WTC11 (cell line): ENCODE results near the gene ACBD5. TPM values are rescaled to one million over a fixed set of nuclear protein-coding genes. Genes with fewer than 3 reads are reported as not detected.

Source experiments
- ATAC-seq: fragments of 200-7000 bp; cut with Tn5 transposase; 2 replicates; pipeline ENCODE4 v1.10.0; 2021; ENCODE audit warnings: mild to moderate bottlenecking, moderate library complexity
- CTCF ChIA-PET: fragments of 300-600 bp; sonication (Branson Sonifier 250); formaldehyde crosslinking; loops from one replicate; lab custom pipeline; 2021; ENCODE audit warnings: antibody characterized with exemption; lab: Charles Lee
- POLR2A ChIA-PET: fragments of 350-600 bp; sonication (Branson Sonifier 250); formaldehyde crosslinking; loops from one replicate; lab custom pipeline; 2021; ENCODE audit warnings: antibody characterized with exemption; lab: Charles Lee
- DNase-seq: peaks from one replicate; pipeline ENCODE4 v3.0.0; 2021; ENCODE audit warnings: low spot score
- H3K27ac Mint-ChIP-seq: 2 replicates; pipeline ENCODE4 v1.8.0; 2021; ENCODE audit warnings: mixed read lengths
- H3K27me3 Mint-ChIP-seq: 2 replicates; pipeline ENCODE4 v1.8.0; 2021; ENCODE audit warnings: low read depth, mild to moderate bottlenecking, moderate library complexity, mixed read lengths
- H3K36me3 Mint-ChIP-seq: 2 replicates; pipeline ENCODE4 v1.8.0; 2021; ENCODE audit warnings: mixed read lengths
- H3K4me1 Mint-ChIP-seq: 2 replicates; pipeline ENCODE4 v1.8.0; 2022; ENCODE audit warnings: mixed read lengths
- H3K4me3 Mint-ChIP-seq: 2 replicates; pipeline ENCODE4 v1.8.0; 2021; ENCODE audit warnings: mild to moderate bottlenecking, moderate library complexity, mixed read lengths
- H3K9me3 Mint-ChIP-seq: 2 replicates; pipeline ENCODE4 v1.8.0; 2021; ENCODE audit warnings: mixed read lengths
- ATF1 ChIP-seq: sonication (generic); formaldehyde crosslinking; IDR thresholded peaks from 2 replicates; pipeline ENCODE4 v1.8.1; 2023; ENCODE audit warnings: mild to moderate bottlenecking, moderate library complexity, missing genetic modification reagents
- CBFB ChIP-seq: sonication (generic); formaldehyde crosslinking; IDR thresholded peaks from 2 replicates; pipeline ENCODE4 v1.8.1; 2022; ENCODE audit warnings: mild to moderate bottlenecking, low read depth, missing genetic modification reagents
- CDX4 ChIP-seq: fragments of 250-450 bp; sonication (Bioruptor Pico); IDR thresholded peaks from 2 replicates; pipeline ENCODE4 v1.9.0; 2021; ENCODE audit warnings: moderate library complexity, mild to moderate bottlenecking, inconsistent platforms, borderline replicate concordance
- E2F4 ChIP-seq: sonication (generic); formaldehyde crosslinking; IDR thresholded peaks from 2 replicates; pipeline ENCODE4 v1.8.1; 2022; ENCODE audit warnings: low read depth, mild to moderate bottlenecking, moderate library complexity, missing genetic modification reagents, borderline replicate concordance
- EMX1 ChIP-seq: fragments of 250-450 bp; sonication (Bioruptor Pico); IDR thresholded peaks from 2 replicates; pipeline ENCODE4 v1.8.0; 2021; ENCODE audit warnings: mild to moderate bottlenecking
- ERG ChIP-seq: fragments of 250-450 bp; sonication (Bioruptor Pico); IDR thresholded peaks from 2 replicates; pipeline ENCODE4 v1.8.0; 2021; ENCODE audit warnings: mild to moderate bottlenecking
- MYBL2 ChIP-seq: sonication (generic); formaldehyde crosslinking; IDR thresholded peaks from 2 replicates; pipeline ENCODE4 v1.8.1; 2023; ENCODE audit warnings: mild to moderate bottlenecking, moderate library complexity, missing genetic modification reagents
- NR1H2 ChIP-seq: sonication (generic); formaldehyde crosslinking; IDR thresholded peaks from 2 replicates; pipeline ENCODE4 v1.9.0; 2021; ENCODE audit warnings: mild to moderate bottlenecking, moderate library complexity, missing genetic modification reagents
- OVOL2 ChIP-seq: fragments of 250-450 bp; sonication (Bioruptor Pico); IDR thresholded peaks from 2 replicates; pipeline ENCODE4 v1.9.0; 2021; ENCODE audit warnings: mild to moderate bottlenecking, borderline replicate concordance
- PRRX2 ChIP-seq: fragments of 250-450 bp; sonication (Bioruptor Pico); IDR thresholded peaks from 2 replicates; pipeline ENCODE4 v1.8.0; 2021; ENCODE audit warnings: mild to moderate bottlenecking
- SOX15 ChIP-seq: fragments of 250-450 bp; sonication (Bioruptor Pico); IDR thresholded peaks from 2 replicates; pipeline ENCODE4 v1.9.0; 2021; ENCODE audit warnings: mild to moderate bottlenecking
- TEAD4 ChIP-seq: sonication (generic); formaldehyde crosslinking; IDR thresholded peaks from 2 replicates; pipeline ENCODE4 v1.8.0; 2022; ENCODE audit warnings: mild to moderate bottlenecking, missing genetic modification reagents
- ZNF512 ChIP-seq: sonication (generic); formaldehyde crosslinking; IDR thresholded peaks from 2 replicates; pipeline ENCODE4 v1.8.1; 2022; ENCODE audit warnings: missing genetic modification reagents, borderline replicate concordance
- ZNF532 ChIP-seq: fragments of 250-450 bp; sonication (Bioruptor Pico); IDR thresholded peaks from 2 replicates; pipeline ENCODE4 v1.9.0; 2021; ENCODE audit warnings: mild to moderate bottlenecking, borderline replicate concordance
- total RNA-seq: library from RNA; stranded (reverse); gene quantifications from 3 replicates; pipeline ENCODE4 v1.2.3, GENCODE V29; 2021

Gene ACBD5
- total RNA-seq, 1 experiment from 2014 or later: 18.1 TPM

GRCh38 chr10:27223964-27224363, 16.6 kb downstream of the ACBD5 start (continued):
- TF ChIP-seq ERG: no peak
- TF ChIP-seq MYBL2 (CRISPR knock-in tag): no peak
- no peak for TF ChIP-seq ATF1
- no peak for TF ChIP-seq OVOL2

GRCh38 chr10:27207350-27207749, 33.2 kb downstream of the ACBD5 start:
- Mint-ChIP-seq H3K27me3 (no peaks in the 10 kb centered on the region), H3K4me3 (no peak overlapping the region), H3K4me1 (no peaks in the 10 kb centered on the region), H3K36me3 (peaks cover 33% of the 10 kb centered on the region), H3K27ac (no peak overlapping the region), H3K9me3 (no peaks in the 10 kb centered on the region)
- ChIA-PET CTCF (interaction anchor here (1.7 kb wide), 1 partner anchor 17 kb away, joined by 3 read pairs; no protein-coding TSS in a partner anchor), POLR2A (no interaction called here)
- DNase-seq (no peak), ATAC-seq (no peak)
- TF ChIP-seq EMX1 (no peak), ATF1 (no peak), CDX4 (CRISPR knock-in tag) (no peak), ZNF512 (CRISPR knock-in tag) (no peak), E2F4 (CRISPR knock-in tag) (no peak), CBFB (CRISPR knock-in tag) (no peak), NR1H2 (no peak), ZNF532 (no peak), PRRX2 (CRISPR knock-in tag) (no peak), SOX15 (CRISPR knock-in tag) (no peak)

DNA sequence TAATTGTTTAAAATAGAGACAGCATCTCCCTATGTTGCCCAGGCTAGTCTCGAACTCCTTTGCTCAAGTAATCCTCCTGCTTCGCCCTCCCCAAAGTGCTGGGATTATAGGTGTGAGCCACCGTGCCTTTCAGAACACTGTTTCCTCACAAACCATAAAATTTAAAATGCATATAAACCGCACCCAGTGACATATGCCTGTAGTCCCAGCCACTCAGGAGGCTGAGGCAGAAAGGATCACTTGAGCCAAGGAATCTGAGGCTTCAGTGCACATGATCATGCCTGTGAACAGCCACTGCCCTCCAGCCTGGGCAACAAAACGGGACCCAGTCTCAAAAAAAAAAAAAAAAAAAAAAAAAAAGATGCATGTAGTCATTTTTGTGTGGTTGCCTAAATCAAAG, 36.8 kb downstream of the ACBD5 start:
- POLR2A ChIA-PET: no interaction called here
- no peak overlapping the region for H3K27ac Mint-ChIP-seq
- no peaks in the 10 kb centered on the region for H3K4me1 Mint-ChIP-seq
- H3K4me3 Mint-ChIP-seq: no peak overlapping the region
- CTCF ChIA-PET: no interaction called here
- H3K9me3 Mint-ChIP-seq: no peaks in the 10 kb centered on the region
- no peak for ATAC-seq
- H3K27me3 Mint-ChIP-seq: no peaks in the 10 kb centered on the region
- TF ChIP-seq ZNF512 (CRISPR knock-in tag) (no peak), TEAD4 (CRISPR knock-in tag) (no peak)
- TF ChIP-seq, all 79 proteins: peak for 0
- H3K36me3 Mint-ChIP-seq: peaks cover 19% of the 10 kb centered on the region
- no peak for DNase-seq
